Keratinocyte (primary cell): ENCODE measurements around the gene STK11.
A peak's percentile ranks its signal among the peaks of the same experiment; 100 is the strongest.

Experiments used
- CTCF ChIP-seq, 3 experiments: IDR thresholded peaks in 1 of 3; conservative IDR thresholded peaks in 1 of 3; optimal IDR thresholded peaks in 1 of 3; 2 replicates in 2 of 3; 3 replicates in 1 of 3; pipeline versions ENCODE3 to v1.5.1; 2011; ENCODE audit warnings: low read length in 3 of 3, mild to moderate bottlenecking in 3 of 3, moderate library complexity in 2 of 3, control low read depth in 1 of 3, inconsistent platforms in 1 of 3; ENCODE audit not compliant: insufficient read depth in 2 of 3; ENCODE audit errors: extremely low read depth in 1 of 3
- EZH2 ChIP-seq: IDR thresholded peaks from one replicate; pipeline ENCODE4 v1.6.1; 2012; ENCODE audit warnings: inconsistent platforms, mild to moderate bottlenecking, low read length, moderate library complexity

GRCh38 chr19:1275260-1275975, 69.8 kb downstream of the STK11 start, which contains the start of gene FAM174C:
- TF ChIP-seq CTCF (optimal IDR thresholded peaks at IDR 0.05 in 1 of 3, IDR thresholded peaks at IDR 0.05 in 1 of 3, conservative IDR thresholded peaks at IDR 0.05 in 1 of 3; ENCODE audit: extremely low read depth in 1 of 3, insufficient read depth in 2 of 3, low read length in 3 of 3) (peak in 1 of 3 experiments; percentile 6), EZH2 (no peak)
